CD14-positive monocyte (primary cell): ENCODE measurements around the gene DOCK1. TPM values are rescaled to one million over a fixed set of nuclear protein-coding genes. Genes with fewer than 3 reads are reported as not detected.

Experiments used
- DNase-seq, 3 donors: peaks; one replicate each; pipeline ENCODE4 v3.0.0-alpha.2; 2011 to 2022
- H2AFZ ChIP-seq: 2 replicates; pipeline ENCODE4 v1.6.0; 2012; ENCODE audit warnings: mild to moderate bottlenecking, low read depth, low read length, inconsistent platforms; ENCODE audit not compliant: insufficient read depth, poor library complexity, severe bottlenecking
- H3K27ac ChIP-seq, 2 donors: 1 replicate in 1 of 2; 2 replicates in 1 of 2; pipeline ENCODE4 v1.5.1; 2012 to 2013; ENCODE audit warnings: low read length in 2 of 2, control low read depth in 1 of 2, inconsistent platforms in 1 of 2, low read depth in 1 of 2, mild to moderate bottlenecking in 1 of 2
- H3K27me3 ChIP-seq, 2 donors: one replicate each; pipeline versions ENCODE4 v1.6.0 to v1.6.1; 2011 to 2013; ENCODE audit warnings: low read length in 2 of 2; ENCODE audit not compliant: control insufficient read depth in 2 of 2, insufficient read depth in 2 of 2
- H3K36me3 ChIP-seq, 2 donors: replicated peaks in 1 of 2; 1 replicate in 1 of 2; 2 replicates in 1 of 2; pipeline versions ENCODE4 v1.5.1 to v1.6.1; 2012 to 2013; ENCODE audit warnings: low read length in 2 of 2, control low read depth in 1 of 2, inconsistent platforms in 1 of 2, mild to moderate bottlenecking in 1 of 2; ENCODE audit not compliant: insufficient read depth in 2 of 2, control insufficient read depth in 1 of 2
- H3K4me1 ChIP-seq, 2 donors: 1 replicate in 1 of 2; 2 replicates in 1 of 2; pipeline versions ENCODE4 v1.5.1 to v1.6.1; 2012 to 2013; ENCODE audit warnings: low read length in 2 of 2, control low read depth in 1 of 2, inconsistent platforms in 1 of 2, mild to moderate bottlenecking in 1 of 2, moderate library complexity in 1 of 2; ENCODE audit not compliant: insufficient read depth in 2 of 2, control insufficient read depth in 1 of 2
- H3K4me2 ChIP-seq: replicated peaks from 2 replicates; pipeline ENCODE3; 2012; ENCODE audit warnings: low read length, moderate library complexity, mild to moderate bottlenecking; ENCODE audit not compliant: poor library complexity, severe bottlenecking; ENCODE audit errors: extremely low read depth
- H3K4me3 ChIP-seq, 3 experiments: fragments of 200-600 bp in 1 of 3; sonication (generic) in 1 of 3; replicated peaks in 1 of 3; 1 replicate in 2 of 3; 2 replicates in 1 of 3; pipeline ENCODE4 v1.5.1; 2011 to 2013; ENCODE audit warnings: low read length in 3 of 3, mild to moderate bottlenecking in 3 of 3, control low read depth in 2 of 3, low read depth in 2 of 3, inconsistent platforms in 1 of 3, moderate library complexity in 1 of 3
- H3K79me2 ChIP-seq: 2 replicates; pipeline ENCODE4 v1.6.0; 2012; ENCODE audit warnings: mild to moderate bottlenecking, control low read depth, inconsistent platforms, low read length, moderate library complexity; ENCODE audit not compliant: insufficient read depth
- H3K9ac ChIP-seq: 2 replicates; pipeline ENCODE4 v1.6.0; 2017; ENCODE audit warnings: low read length, mild to moderate bottlenecking; ENCODE audit not compliant: insufficient read depth, poor library complexity, severe bottlenecking
- H3K9me3 ChIP-seq, 2 donors: replicated peaks in 1 of 2; 1 replicate in 1 of 2; 2 replicates in 1 of 2; pipeline versions ENCODE4 v1.5.1 to v1.6.1; 2012 to 2013; ENCODE audit warnings: low read length in 2 of 2, control low read depth in 1 of 2; ENCODE audit not compliant: control insufficient read depth in 1 of 2, insufficient read depth in 1 of 2
- H4K20me1 ChIP-seq: 2 replicates; pipeline ENCODE4 v1.6.0; 2012; ENCODE audit warnings: mild to moderate bottlenecking, low read length, control low read depth, moderate library complexity; ENCODE audit not compliant: insufficient read depth
- H3K27ac Mint-ChIP-seq, 7 donors: one replicate each; pipeline ENCODE4 v1.8.0; 2020; ENCODE audit warnings: mild to moderate bottlenecking in 7 of 7, mixed read lengths in 7 of 7, moderate library complexity in 6 of 7, inconsistent platforms in 2 of 7
- H3K27me3 Mint-ChIP-seq, 3 donors: one replicate each; pipeline ENCODE4 v1.8.0; 2021 to 2022; ENCODE audit warnings: low read depth in 3 of 3, mild to moderate bottlenecking in 3 of 3, mixed read lengths in 3 of 3, moderate library complexity in 3 of 3, inconsistent platforms in 1 of 3
- H3K36me3 Mint-ChIP-seq, 2 donors: one replicate each; pipeline ENCODE4 v1.8.0; 2020; ENCODE audit warnings: mixed read lengths in 2 of 2, inconsistent platforms in 1 of 2, mild to moderate bottlenecking in 1 of 2
- H3K4me1 Mint-ChIP-seq: one replicate; pipeline ENCODE4 v1.8.0; 2020; ENCODE audit warnings: mild to moderate bottlenecking, mixed read lengths
- H3K4me3 Mint-ChIP-seq, 2 donors: one replicate each; pipeline ENCODE4 v1.8.0; 2020; ENCODE audit warnings: mild to moderate bottlenecking in 2 of 2, mixed read lengths in 2 of 2, moderate library complexity in 1 of 2
- H3K9me3 Mint-ChIP-seq, 7 donors: one replicate each; pipeline ENCODE4 v1.8.0; 2020 to 2022; ENCODE audit warnings: mixed read lengths in 7 of 7, mild to moderate bottlenecking in 6 of 7, moderate library complexity in 6 of 7, inconsistent platforms in 2 of 7
- CTCF ChIP-seq: fragments of 200-600 bp; IDR thresholded peaks from one replicate; pipeline ENCODE4 v1.8.0; 2022; ENCODE audit warnings: antibody characterized with exemption, mild to moderate bottlenecking
- WGBS: methylation state at CpG from one replicate; pipeline ENCODE4 v1.1.5; 2013; ENCODE audit warnings: missing lambda C conversion rate; ENCODE audit not compliant: insufficient coverage; 5-methylcytosine and 5-hydroxymethylcytosine counted together
- intact Hi-C, 2 donors: fragments of 100-400 bp; cut with micrococcal nuclease; formaldehyde crosslinking; loops; one replicate each; pipeline versions ENCODE4 v1.15.0 to v1.15.1; 2023
- polyA plus RNA-seq, 3 donors: library from polyadenylated mRNA; depleted of rRNA in 1 of 3; unstranded in 2 of 3; stranded (reverse) in 1 of 3; fragments of 300-500 nt in 2 of 3; fragments of >200 nt in 1 of 3; fragmentation: Illumina TruSeq in 2 of 3; gene quantifications; 1 replicate in 2 of 3; 2 replicates in 1 of 3; pipeline ENCODE4 v1.2.3, GENCODE V29; 2012 to 2021

Gene DOCK1
- polyA plus RNA-seq, 3 donors = 0.31 to 0.35 TPM; not detected in 1

DNA sequence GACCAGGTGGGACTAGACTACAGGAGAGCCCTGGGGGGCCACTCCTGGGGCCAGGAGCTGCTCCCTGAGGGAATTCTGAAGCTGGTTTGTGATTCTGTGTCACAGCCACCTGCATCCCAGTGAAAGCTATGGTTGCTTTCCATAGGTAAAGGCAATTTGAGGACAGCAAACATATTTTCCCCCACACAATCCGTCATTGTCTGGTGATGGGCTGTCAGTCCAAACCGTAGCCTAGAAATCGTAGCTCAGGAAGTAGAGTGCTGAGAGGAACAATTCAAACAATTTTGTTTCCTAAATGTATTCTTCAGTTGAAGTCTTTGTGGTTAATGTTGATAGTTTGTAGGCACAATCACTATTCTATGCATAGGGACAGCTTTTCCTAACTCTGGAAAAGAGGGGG lies 397.1 kb downstream of the DOCK1 start:
- H3K27ac Mint-ChIP-seq = no peak overlapping the region
- H3K4me3 Mint-ChIP-seq = no peak overlapping the region
- peaks cover 0 to 2% (median 0%) of the 10 kb centered on the region in 7 donors for H3K9me3 Mint-ChIP-seq
- H3K4me1 Mint-ChIP-seq = no peaks in the 10 kb centered on the region
- Histone ChIP-seq H3K9me3 (no peaks in the 10 kb centered on the region), H3K9ac (no peak overlapping the region), H3K4me1 (no peaks in the 10 kb centered on the region), H3K79me2 (no peaks in the 10 kb centered on the region), H2AFZ (no peak overlapping the region), H3K36me3 (no peaks in the 10 kb centered on the region), H3K27ac (no peak overlapping the region), H3K4me3 (no peak overlapping the region), H3K4me2 (no peak overlapping the region), H3K27me3 (no peaks in the 10 kb centered on the region), H4K20me1 (no peaks in the 10 kb centered on the region)
- peaks cover 0 to 2% (median 0%) of the 10 kb centered on the region in 3 donors for H3K27me3 Mint-ChIP-seq
- no CpG with 5 or more reads among the region's 3 CpGs for WGBS
- no peaks in the 10 kb centered on the region for H3K36me3 Mint-ChIP-seq
- TF ChIP-seq CTCF = no peak
- DNase-seq = no peak
- intact Hi-C loops = no loop called here

DNA sequence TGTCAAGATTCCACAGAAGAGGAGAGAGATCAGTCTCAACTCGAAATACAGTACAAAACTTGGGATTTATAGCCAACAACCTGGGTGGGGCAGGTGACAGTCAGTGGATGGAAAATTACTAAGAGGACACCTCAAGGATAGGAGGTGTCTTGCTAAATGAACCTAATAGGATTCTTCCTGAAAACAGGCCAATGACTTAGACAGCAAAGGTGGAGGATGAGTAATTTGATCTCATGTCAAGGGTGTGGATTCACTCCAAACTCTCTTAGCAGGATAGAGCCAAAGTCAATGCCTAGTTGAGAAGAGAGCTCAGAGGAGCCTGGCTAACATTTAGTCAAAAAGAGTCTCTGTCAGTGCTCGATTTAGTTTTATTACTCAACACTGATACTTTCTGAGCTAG lies 397.9 kb downstream of the DOCK1 start:
- H3K9me3 ChIP-seq = no peaks in the 10 kb centered on the region
- no peak overlapping the region for H2AFZ ChIP-seq
- H3K79me2 ChIP-seq = no peaks in the 10 kb centered on the region
- no peaks in the 10 kb centered on the region for H4K20me1 ChIP-seq
- H3K4me3 ChIP-seq = no peak overlapping the region
- H3K27me3 ChIP-seq = no peaks in the 10 kb centered on the region
- no peak overlapping the region for H3K4me3 Mint-ChIP-seq
- H3K27ac ChIP-seq = no peak overlapping the region
- no peaks in the 10 kb centered on the region for H3K36me3 ChIP-seq
- H3K4me2 ChIP-seq = no peak overlapping the region
- no peak overlapping the region for H3K9ac ChIP-seq
- WGBS = 89% methylated on average over 1 of the region's 2 CpGs
- no peaks in the 10 kb centered on the region for H3K36me3 Mint-ChIP-seq
- DNase-seq = no peak
- no peaks in the 10 kb centered on the region for H3K4me1 Mint-ChIP-seq
- H3K27ac Mint-ChIP-seq = no peak overlapping the region
- peaks cover 0 to 2% (median 2%) of the 10 kb centered on the region in 3 donors for H3K27me3 Mint-ChIP-seq
- no peaks in the 10 kb centered on the region for H3K4me1 ChIP-seq
- TF ChIP-seq CTCF = no peak
- intact Hi-C loops = no loop called here
- peaks cover 0 to 2% (median 0%) of the 10 kb centered on the region in 7 donors for H3K9me3 Mint-ChIP-seq
